ENCODE measurements around the gene PDIA3.

DNA sequence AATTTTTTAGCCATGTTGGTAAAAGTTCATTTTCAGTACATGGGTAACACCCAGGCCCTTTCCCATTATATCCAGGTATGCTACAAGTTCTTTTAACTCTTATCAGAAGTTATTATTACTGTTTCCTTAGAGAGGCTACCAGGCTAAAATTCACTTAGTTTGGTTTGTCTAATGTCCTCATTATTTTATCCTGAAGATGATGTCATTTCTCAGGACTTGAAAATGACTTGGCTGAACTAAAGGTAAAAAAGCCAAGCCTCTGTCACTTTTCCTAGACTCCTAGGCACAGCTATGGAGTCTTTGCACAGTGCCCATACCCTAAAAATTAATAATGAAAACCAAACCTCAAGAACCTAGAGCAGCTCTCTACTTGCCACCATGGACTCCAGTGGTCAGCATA is 26.4 kb downstream of the PDIA3 start:
- TF ChIP-seq, protein P1, sequence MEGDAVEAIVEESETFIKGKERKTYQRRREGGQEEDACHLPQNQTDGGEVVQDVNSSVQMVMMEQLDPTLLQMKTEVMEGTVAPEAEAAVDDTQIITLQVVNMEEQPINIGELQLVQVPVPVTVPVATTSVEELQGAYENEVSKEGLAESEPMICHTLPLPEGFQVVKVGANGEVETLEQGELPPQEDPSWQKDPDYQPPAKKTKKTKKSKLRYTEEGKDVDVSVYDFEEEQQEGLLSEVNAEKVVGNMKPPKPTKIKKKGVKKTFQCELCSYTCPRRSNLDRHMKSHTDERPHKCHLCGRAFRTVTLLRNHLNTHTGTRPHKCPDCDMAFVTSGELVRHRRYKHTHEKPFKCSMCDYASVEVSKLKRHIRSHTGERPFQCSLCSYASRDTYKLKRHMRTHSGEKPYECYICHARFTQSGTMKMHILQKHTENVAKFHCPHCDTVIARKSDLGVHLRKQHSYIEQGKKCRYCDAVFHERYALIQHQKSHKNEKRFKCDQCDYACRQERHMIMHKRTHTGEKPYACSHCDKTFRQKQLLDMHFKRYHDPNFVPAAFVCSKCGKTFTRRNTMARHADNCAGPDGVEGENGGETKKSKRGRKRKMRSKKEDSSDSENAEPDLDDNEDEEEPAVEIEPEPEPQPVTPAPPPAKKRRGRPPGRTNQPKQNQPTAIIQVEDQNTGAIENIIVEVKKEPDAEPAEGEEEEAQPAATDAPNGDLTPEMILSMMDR (IDR thresholded peaks at IDR 0.05; ENCODE audit: insufficient read depth, low read depth, low read length): no peak
- no peak for TF ChIP-seq EZH2 (IDR thresholded peaks at IDR 0.05; ENCODE audit: insufficient read depth, low read length)
